ENCODE data around the gene ELOA.
A peak's percentile ranks its signal among the peaks of the same experiment; 100 is the strongest.

Gene ELOA

GRCh38 chr1:23803674-23804073 is 60.4 kb downstream of the ELOA start:
- no peak for DNase-seq

- DNase-seq, result no peak
Measured at GRCh38 chr1:23804183-23804835, 61.0 kb downstream of the ELOA start.

GRCh38 chr1:23805025-23805424 is 61.8 kb downstream of the ELOA start:
- DNase-seq, result no peak

GRCh38 chr1:23806280-23806679 is 63.0 kb downstream of the ELOA start:
- DNase-seq, result no peak

- DNase-seq, result no peak
Measured at GRCh38 chr1:23807453-23807852, 64.2 kb downstream of the ELOA start.

GRCh38 chr1:23809751-23810171 is 66.5 kb downstream of the ELOA start:
- peak; percentile 25 for DNase-seq

GRCh38 chr1:23810818-23811540 is 67.7 kb downstream of the ELOA start:
- no peak for DNase-seq
